ENCODE measurements around the gene C1QTNF7.

The C1QTNF7 gene

DNA sequence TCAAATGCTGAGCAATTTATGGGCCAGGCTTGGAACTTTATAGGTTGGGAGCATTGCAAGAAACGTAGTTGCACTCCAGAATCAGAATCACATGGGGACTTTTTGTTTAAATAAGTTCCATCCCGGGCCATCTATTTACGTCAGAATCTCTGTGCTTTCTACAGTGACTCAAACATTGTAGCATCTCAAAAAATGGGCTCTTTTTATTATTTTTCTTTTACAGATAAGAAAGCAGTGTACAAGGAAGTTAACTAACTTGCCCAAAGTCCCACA is 52.0 kb downstream of the C1QTNF7 start:
- TF ChIP-seq, protein P1, sequence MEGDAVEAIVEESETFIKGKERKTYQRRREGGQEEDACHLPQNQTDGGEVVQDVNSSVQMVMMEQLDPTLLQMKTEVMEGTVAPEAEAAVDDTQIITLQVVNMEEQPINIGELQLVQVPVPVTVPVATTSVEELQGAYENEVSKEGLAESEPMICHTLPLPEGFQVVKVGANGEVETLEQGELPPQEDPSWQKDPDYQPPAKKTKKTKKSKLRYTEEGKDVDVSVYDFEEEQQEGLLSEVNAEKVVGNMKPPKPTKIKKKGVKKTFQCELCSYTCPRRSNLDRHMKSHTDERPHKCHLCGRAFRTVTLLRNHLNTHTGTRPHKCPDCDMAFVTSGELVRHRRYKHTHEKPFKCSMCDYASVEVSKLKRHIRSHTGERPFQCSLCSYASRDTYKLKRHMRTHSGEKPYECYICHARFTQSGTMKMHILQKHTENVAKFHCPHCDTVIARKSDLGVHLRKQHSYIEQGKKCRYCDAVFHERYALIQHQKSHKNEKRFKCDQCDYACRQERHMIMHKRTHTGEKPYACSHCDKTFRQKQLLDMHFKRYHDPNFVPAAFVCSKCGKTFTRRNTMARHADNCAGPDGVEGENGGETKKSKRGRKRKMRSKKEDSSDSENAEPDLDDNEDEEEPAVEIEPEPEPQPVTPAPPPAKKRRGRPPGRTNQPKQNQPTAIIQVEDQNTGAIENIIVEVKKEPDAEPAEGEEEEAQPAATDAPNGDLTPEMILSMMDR (IDR thresholded peaks at IDR 0.05; ENCODE audit: insufficient read depth, low read depth, low read length, missing control alignments): no peak
- no peak for DNase-seq (ENCODE audit: low read depth)
- H3K4me3 ChIP-seq (ENCODE audit: low read depth, low read length): no peak overlapping the region

DNA sequence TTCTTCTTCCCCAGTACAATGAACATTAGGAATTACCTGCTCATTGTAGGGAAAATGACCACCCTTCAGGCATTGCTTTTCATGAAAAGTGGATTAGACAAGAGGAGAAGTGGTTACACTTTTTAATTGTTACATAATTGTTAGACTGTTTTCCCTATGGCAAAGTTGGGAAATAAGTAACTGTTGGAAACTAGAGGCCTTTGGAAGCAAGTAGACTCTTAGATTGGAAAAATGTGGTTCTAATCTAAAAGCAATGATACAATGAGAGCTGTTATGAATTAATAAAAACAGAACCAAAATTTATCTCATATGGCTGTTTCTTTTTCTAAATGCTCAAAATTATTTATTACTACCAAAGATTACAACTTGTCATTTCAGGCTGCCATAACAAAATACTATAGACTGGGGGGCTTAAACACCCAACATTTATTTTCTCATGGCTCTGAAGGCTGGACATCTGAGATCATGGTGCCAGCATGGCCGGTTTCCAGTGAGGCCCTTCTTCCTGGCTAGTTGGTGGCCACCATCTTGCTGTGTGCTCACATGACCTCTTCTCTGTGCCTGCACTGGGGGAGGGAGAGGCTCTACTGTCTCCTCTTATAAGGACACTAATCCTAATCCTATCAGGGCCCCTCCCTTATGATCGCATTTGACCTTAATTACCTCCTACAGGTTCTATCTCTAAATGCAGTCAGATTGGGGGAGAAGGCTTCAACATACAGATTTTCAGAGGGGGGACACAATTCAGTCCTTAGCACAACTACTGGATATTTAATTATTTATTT is 54.3 kb downstream of the C1QTNF7 start:
- DNase-seq (ENCODE audit: low read depth): no peak
- TF ChIP-seq, protein P1 (IDR thresholded peaks at IDR 0.05; ENCODE audit: insufficient read depth, low read depth, low read length, missing control alignments): no peak
- H3K4me3 ChIP-seq (ENCODE audit: low read depth, low read length): no peak overlapping the region

GRCh38 chr4:15482842-15483241 is 55.0 kb downstream of the C1QTNF7 start:
- H3K4me3 ChIP-seq (ENCODE audit: low read depth, low read length): no peak overlapping the region
- DNase-seq (ENCODE audit: low read depth): no peak

GRCh38 chr4:15488136-15488535 is 60.3 kb downstream of the C1QTNF7 start:
- DNase-seq (ENCODE audit: low read depth): no peak
- no peak overlapping the region for H3K4me3 ChIP-seq (ENCODE audit: low read depth, low read length)
- TF ChIP-seq, protein P1 (IDR thresholded peaks at IDR 0.05; ENCODE audit: insufficient read depth, low read depth, low read length, missing control alignments): no peak

More at GRCh38 chr4:15482842-15483241, 55.0 kb downstream of the C1QTNF7 start:
- TF ChIP-seq, protein P1 (IDR thresholded peaks at IDR 0.05; ENCODE audit: insufficient read depth, low read depth, low read length, missing control alignments): no peak

DNA sequence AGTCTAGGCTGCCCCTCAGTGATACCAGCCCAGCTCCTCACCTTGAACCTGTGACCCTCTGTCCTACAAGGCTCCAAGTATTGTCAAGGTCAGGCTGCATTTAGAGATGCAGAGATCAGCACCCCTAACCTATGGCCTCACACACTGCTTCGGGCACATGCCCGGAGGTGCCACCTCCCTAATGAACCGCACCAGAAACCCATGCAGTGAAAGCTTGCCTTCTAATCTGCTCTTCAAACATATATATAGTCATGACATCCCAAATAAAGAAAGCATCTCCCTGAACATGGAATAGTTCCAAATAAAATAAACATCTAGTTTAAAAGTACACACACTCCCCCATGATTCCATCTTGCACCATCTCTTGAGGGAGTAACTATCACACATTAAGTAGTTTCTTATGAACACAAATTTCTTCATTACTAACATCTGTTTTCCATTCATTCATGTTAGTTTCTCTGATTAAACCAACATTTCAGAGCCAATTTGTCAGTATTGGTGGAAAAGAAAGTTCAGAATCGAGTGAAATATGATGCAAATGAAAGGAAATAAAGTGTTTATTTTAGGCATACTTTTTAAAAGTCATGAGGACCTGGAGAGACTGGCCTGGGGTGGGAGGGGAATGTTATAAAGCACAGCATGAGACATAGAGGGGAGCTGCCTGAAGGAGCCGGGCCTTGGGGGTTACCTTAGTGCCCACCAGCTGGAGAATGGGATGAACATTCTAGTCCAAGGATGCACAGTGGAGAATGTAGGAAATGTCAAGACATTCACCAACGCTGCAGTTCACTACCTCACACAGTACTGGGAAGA is 61.0 kb downstream of the C1QTNF7 start:
- TF ChIP-seq, protein P1 (IDR thresholded peaks at IDR 0.05; ENCODE audit: insufficient read depth, low read depth, low read length, missing control alignments): no peak
- H3K4me3 ChIP-seq (ENCODE audit: low read depth, low read length): no peak overlapping the region

DNA sequence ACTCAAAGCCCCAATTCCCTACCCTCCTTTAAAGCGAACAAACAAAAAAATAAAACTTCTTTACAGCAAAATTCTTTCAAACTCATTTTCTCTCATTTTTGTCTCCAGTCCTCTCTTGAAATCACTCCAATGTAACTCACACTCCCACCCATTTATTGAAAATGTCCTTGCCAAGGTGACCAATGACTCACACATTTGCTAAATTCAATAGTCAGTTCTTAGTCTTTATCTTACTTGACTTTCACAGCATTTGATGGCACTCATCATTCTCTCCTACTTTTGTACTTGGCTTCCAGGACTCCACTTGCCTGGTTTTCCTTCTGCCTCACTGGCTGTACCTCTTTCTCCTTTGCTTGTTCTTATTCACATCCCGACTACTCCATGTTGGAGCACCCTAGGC is 61.7 kb downstream of the C1QTNF7 start:
- TF ChIP-seq, protein P1 (IDR thresholded peaks at IDR 0.05; ENCODE audit: insufficient read depth, low read depth, low read length, missing control alignments): no peak
- DNase-seq (ENCODE audit: low read depth): no peak
- no peak overlapping the region for H3K4me3 ChIP-seq (ENCODE audit: low read depth, low read length)

More for the DNA sequence above, 61.0 kb downstream of the C1QTNF7 start:
- no peak for DNase-seq (ENCODE audit: low read depth)

Measured in GM12865 (cell line).